Common myeloid progenitor, CD34-positive (primary cell): ENCODE measurements around the gene KRTAP2-2.
A peak's percentile ranks its signal among the peaks of the same experiment; 100 is the strongest.
"Not testable (repeated sequence)": the region's sequence is repeated elsewhere in the genome, so short reads cannot be mapped to it uniquely, and the experiment has no call there.

Experiments
- CTCF ChIA-PET: fragments of 350-600 bp; sonication (Branson Sonifier 250); formaldehyde crosslinking; loops from one replicate; lab custom pipeline; 2021; ENCODE audit warnings: antibody characterized with exemption; lab: Charles Lee
- POLR2A ChIA-PET: fragments of 350-600 bp; sonication (Branson Sonifier 250); formaldehyde crosslinking; loops from one replicate; lab custom pipeline; 2021; ENCODE audit warnings: antibody characterized with exemption; lab: Charles Lee
- DNase-seq, 3 donors: peaks; one replicate each; pipeline versions ENCODE4 v3.0.0 to v3.0.0-alpha.2; 2013
- H3K27ac ChIP-seq, 2 experiments: 1 replicate in 1 of 2; 2 replicates in 1 of 2; pipeline ENCODE4 v1.7.0; 2013; ENCODE audit warnings: inconsistent platforms in 2 of 2, low read length in 2 of 2, mild to moderate bottlenecking in 2 of 2, low read depth in 1 of 2, moderate library complexity in 1 of 2; ENCODE audit not compliant: severe bottlenecking in 2 of 2, insufficient read depth in 1 of 2, poor library complexity in 1 of 2
- H3K27me3 ChIP-seq, 5 experiments: replicated peaks in 2 of 5; 1 replicate in 3 of 5; 2 replicates in 2 of 5; pipeline versions ENCODE4 v1.6.1 to v1.7.0; 2013; ENCODE audit warnings: low read length in 4 of 5, mild to moderate bottlenecking in 2 of 5, moderate library complexity in 2 of 5, inconsistent platforms in 1 of 5; ENCODE audit not compliant: insufficient read depth in 5 of 5, control insufficient read depth in 4 of 5
- H3K36me3 ChIP-seq, 4 experiments: 1 replicate in 2 of 4; 2 replicates in 2 of 4; pipeline versions ENCODE4 v1.6.1 to v1.7.0; 2013; ENCODE audit warnings: low read length in 3 of 4, control low read depth in 1 of 4, mild to moderate bottlenecking in 1 of 4; ENCODE audit not compliant: control insufficient read depth in 4 of 4, insufficient read depth in 4 of 4
- H3K4me1 ChIP-seq, 4 experiments: 1 replicate in 3 of 4; 2 replicates in 1 of 4; pipeline versions ENCODE4 v1.6.1 to v1.7.1; 2013; ENCODE audit warnings: low read length in 3 of 4, mild to moderate bottlenecking in 3 of 4, control low read depth in 1 of 4, inconsistent platforms in 1 of 4, moderate library complexity in 1 of 4; ENCODE audit not compliant: control insufficient read depth in 4 of 4, insufficient read depth in 4 of 4; ENCODE audit errors: control extremely low read depth in 1 of 4
- H3K4me3 ChIP-seq, 7 experiments: 1 replicate in 4 of 7; 2 replicates in 3 of 7; pipeline versions ENCODE4 v1.5.1 to v1.7.0; 2013; ENCODE audit warnings: mild to moderate bottlenecking in 7 of 7, low read length in 6 of 7, moderate library complexity in 6 of 7, inconsistent platforms in 2 of 7, low read depth in 2 of 7, control low read depth in 1 of 7; ENCODE audit not compliant: insufficient read depth in 4 of 7, control insufficient read depth in 1 of 7; ENCODE audit errors: extremely low read depth in 1 of 7
- H3K9me3 ChIP-seq, 5 experiments: 1 replicate in 4 of 5; 2 replicates in 1 of 5; pipeline versions ENCODE4 v1.6.1 to v1.7.1; 2013; ENCODE audit warnings: low read length in 4 of 5, mild to moderate bottlenecking in 2 of 5, inconsistent platforms in 1 of 5, low read depth in 1 of 5, moderate library complexity in 1 of 5; ENCODE audit not compliant: control insufficient read depth in 4 of 5, insufficient read depth in 2 of 5; ENCODE audit errors: control extremely low read depth in 1 of 5
- WGBS: methylation state at CpG from one replicate; pipeline ENCODE4 v1.1.5; 2013; ENCODE audit not compliant: insufficient coverage; 5-methylcytosine and 5-hydroxymethylcytosine counted together

KRTAP2-2 gene

DNA sequence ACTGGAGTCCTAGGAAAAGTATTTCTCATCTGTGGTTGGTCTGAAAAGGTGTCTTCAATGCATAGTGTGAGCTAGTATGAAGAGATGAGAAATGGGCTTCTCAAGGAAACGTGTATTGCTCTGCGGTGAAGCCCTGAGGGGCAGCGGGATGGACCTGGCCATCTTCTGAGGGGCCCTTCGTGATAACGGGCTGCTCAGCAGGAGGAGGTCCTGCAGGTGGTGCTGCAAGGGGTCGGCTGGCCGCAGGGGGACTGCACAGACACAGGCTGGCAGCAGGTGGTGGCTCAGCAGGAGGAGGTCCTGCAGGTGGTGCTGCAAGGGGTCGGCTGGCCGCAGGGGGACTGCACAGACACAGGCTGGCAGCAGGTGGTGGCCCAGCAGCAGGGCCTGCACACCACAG lies 474 bp downstream of the KRTAP2-2 start:
- H3K9me3 ChIP-seq, CTCF ChIA-PET, H3K36me3 ChIP-seq, H3K4me1 ChIP-seq, POLR2A ChIA-PET, H3K27ac ChIP-seq, H3K4me3 ChIP-seq, DNase-seq: not testable (repeated sequence)
- 100% methylated on average over 3 of the region's 9 CpGs for WGBS
- H3K27me3 ChIP-seq: peaks cover 0 to 22% (median 5%) of the 10 kb centered on the region in 5 experiments

- CTCF ChIA-PET: no interaction called here
- peaks cover 1 to 18% (median 6%) of the 10 kb centered on the region in 5 experiments for H3K27me3 ChIP-seq
Observed at GRCh38 chr17:41054025-41054424, 1.0 kb downstream of the KRTAP2-2 start.

DNA sequence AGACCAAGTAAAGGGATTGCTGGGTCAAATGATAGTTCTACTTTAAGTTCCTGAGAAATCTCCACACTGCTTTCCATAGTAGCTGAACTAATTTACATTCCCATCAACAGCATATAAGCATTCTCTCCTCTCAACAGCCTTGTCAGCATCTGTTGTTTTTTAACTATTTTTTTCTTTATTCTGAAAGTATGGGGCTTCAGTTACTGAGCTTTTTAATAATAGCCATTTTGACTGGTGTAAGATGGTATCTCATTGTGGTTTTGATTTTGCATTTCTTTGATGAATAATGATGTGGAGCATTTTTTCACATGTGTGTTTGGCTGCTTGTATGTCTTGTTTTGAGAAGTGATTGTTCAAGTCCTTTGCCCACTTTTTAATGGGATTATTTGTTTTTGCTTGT lies 2.5 kb downstream of the KRTAP2-2 start:
- no peaks in the 10 kb centered on the region for H3K36me3 ChIP-seq
- CTCF ChIA-PET: no interaction called here
- H3K27ac ChIP-seq: no peak overlapping the region
- POLR2A ChIA-PET: no interaction called here
- no peaks in the 10 kb centered on the region for H3K4me1 ChIP-seq
- H3K27me3 ChIP-seq: peaks cover 0 to 18% (median 4%) of the 10 kb centered on the region in 5 experiments
- DNase-seq: peak in 1 of 3 donors; percentile 12
- H3K4me3 ChIP-seq: no peak overlapping the region
- peaks cover 0 to 2% (median 2%) of the 10 kb centered on the region in 5 experiments for H3K9me3 ChIP-seq

More at GRCh38 chr17:41054025-41054424, 1.0 kb downstream of the KRTAP2-2 start:
- DNase-seq: no peak
- 100% methylated on average over 3 of the region's 4 CpGs for WGBS
- H3K36me3 ChIP-seq: no peaks in the 10 kb centered on the region
- H3K4me3 ChIP-seq: no peak overlapping the region
- peaks cover 0 to 4% (median 2%) of the 10 kb centered on the region in 5 experiments for H3K9me3 ChIP-seq
- POLR2A ChIA-PET: no interaction called here
- no peaks in the 10 kb centered on the region for H3K4me1 ChIP-seq
- H3K27ac ChIP-seq: no peak overlapping the region

- DNase-seq: no peak
- H3K9me3 ChIP-seq: peaks cover 0 to 2% (median 0%) of the 10 kb centered on the region in 5 experiments
- no peak overlapping the region for H3K27ac ChIP-seq
- POLR2A ChIA-PET: no interaction called here
- peaks cover 0 to 25% (median 3%) of the 10 kb centered on the region in 5 experiments for H3K27me3 ChIP-seq
- no peaks in the 10 kb centered on the region for H3K36me3 ChIP-seq
- no peaks in the 10 kb centered on the region for H3K4me1 ChIP-seq
- 87% methylated on average over 2 of the region's 2 CpGs for WGBS
- CTCF ChIA-PET: no interaction called here
- no peak overlapping the region for H3K4me3 ChIP-seq
Observed at GRCh38 chr17:41049110-41049509, 5.9 kb downstream of the KRTAP2-2 start.

DNA sequence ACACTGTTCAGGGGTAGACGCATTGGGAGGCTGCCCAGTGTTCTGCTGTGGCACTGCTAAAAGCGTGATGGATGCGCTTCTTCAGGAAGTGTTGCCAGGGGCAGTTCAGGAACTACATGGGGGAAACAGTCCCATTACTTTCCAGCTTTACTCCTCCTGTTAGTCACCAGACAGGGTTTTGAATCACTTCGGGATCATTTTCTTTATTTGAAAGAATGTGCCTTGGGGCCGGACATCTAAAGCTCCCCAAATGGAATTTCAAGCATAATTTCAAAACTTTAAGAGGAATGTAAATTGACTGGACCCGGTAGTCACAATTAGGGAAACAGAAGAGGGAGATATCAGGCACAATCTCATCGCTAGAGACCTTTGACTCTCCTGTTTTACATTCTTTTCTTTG lies 6.6 kb downstream of the KRTAP2-2 start:
- Histone ChIP-seq H3K4me3 (no peak overlapping the region), H3K27me3 (peaks cover 0 to 25% (median 3%) of the 10 kb centered on the region in 5 experiments), H3K4me1 (no peaks in the 10 kb centered on the region), H3K36me3 (no peaks in the 10 kb centered on the region), H3K9me3 (peaks cover 0 to 3% (median under 1%) of the 10 kb centered on the region in 5 experiments), H3K27ac (no peak overlapping the region)
- CTCF ChIA-PET: no interaction called here
- DNase-seq: no peak
- POLR2A ChIA-PET: no interaction called here
- WGBS: 84% methylated on average over 5 of the region's 7 CpGs

DNA sequence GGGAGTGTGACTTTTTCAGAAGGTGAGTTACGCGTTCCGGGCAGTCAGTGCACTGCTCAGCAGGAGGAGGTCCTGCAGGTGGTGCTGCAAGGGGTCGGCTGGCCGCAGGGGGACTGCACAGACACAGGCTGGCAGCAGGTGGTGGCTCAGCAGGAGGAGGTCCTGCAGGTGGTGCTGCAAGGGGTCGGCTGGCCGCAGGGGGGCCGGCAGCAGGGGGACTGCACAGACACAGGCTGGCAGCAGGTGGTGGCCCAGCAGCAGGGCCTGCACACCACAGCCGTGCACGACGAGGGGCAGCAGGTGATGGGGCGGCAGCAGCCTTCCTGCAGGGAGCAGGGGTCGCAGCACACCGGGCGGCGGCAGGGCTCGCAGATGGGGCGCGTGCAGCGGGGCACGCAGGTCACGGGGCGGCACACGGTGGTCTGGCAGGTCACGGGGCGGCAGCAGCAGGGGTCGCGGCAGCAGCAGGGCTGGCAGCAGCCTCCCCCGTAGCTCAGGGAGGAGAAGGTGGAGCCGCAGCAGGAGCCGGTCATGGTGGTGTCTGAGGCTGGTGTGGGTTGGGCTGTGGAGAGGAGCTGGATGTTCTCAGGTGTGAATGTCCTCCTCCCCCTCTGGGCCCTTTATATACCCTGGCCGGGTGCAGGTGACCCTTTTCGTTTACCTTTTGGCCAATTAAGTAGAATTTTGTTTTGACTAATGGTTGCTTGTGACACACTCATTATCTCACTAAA lies 8.1 kb downstream of the KRTAP2-2 start, which contains the start of gene KRTAP2-1:
Gene KRTAP2-1, minus strand, starts transcription at position 582 of the 731 bp plus-strand sequence. Its CDS starts 49 bp downstream, at position 533.
- WGBS: 80% methylated on average over 3 of the region's 33 CpGs
- CTCF ChIA-PET, POLR2A ChIA-PET, H3K27ac ChIP-seq, H3K4me1 ChIP-seq, H3K36me3 ChIP-seq, DNase-seq, H3K4me3 ChIP-seq, H3K9me3 ChIP-seq: not testable (repeated sequence)
- H3K27me3 ChIP-seq: peaks cover 0 to 25% (median 3%) of the 10 kb centered on the region in 5 experiments

- DNase-seq: no peak
- POLR2A ChIA-PET: no interaction called here
Observed at GRCh38 chr17:41042953-41043352, 12.1 kb downstream of the KRTAP2-2 start.

More at GRCh38 chr17:41042953-41043352, 12.1 kb downstream of the KRTAP2-2 start:
- CTCF ChIA-PET: no interaction called here
- Histone ChIP-seq H3K9me3 (peaks cover 0 to 3% (median 0%) of the 10 kb centered on the region in 5 experiments), H3K36me3 (no peaks in the 10 kb centered on the region), H3K27me3 (peaks cover 0 to 16% (median 0%) of the 10 kb centered on the region in 5 experiments), H3K4me1 (no peaks in the 10 kb centered on the region), H3K4me3 (no peak overlapping the region), H3K27ac (no peak overlapping the region)
- WGBS: no CpG with 5 or more reads among the region's 1 CpG
